ENCODE results near the gene MYO1B. TPM values are rescaled to one million over a fixed set of nuclear protein-coding genes. Genes with fewer than 3 reads are reported as not detected.

MYO1B gene
- total RNA-seq, 1 donor from 2014 or later, result 43.7 TPM

GRCh38 chr2:191439481-191439880 is 194.3 kb downstream of the MYO1B start:
- Histone ChIP-seq H3K9me3 (no peaks in the 10 kb centered on the region), H3K4me1 (no peaks in the 10 kb centered on the region), H3K27ac (no peak overlapping the region), H3K4me3 (no peak overlapping the region), H3K36me3 (no peaks in the 10 kb centered on the region), H3K27me3 (no peaks in the 10 kb centered on the region)
- TF ChIP-seq POLR2AphosphoS5 (IDR thresholded peaks at IDR 0.05; ENCODE audit: insufficient read depth in 1 of 2, low read depth in 1 of 2) (no peak), CTCF (IDR thresholded peaks at IDR 0.05) (no peak), POLR2A (IDR thresholded peaks at IDR 0.05) (no peak)
- intact Hi-C loops (cut with DNase I), result no loop called here
- no peak for DNase-seq (ENCODE audit: extremely low spot score in 2 of 2)

- H3K9me3 ChIP-seq, result no peaks in the 10 kb centered on the region
- H3K27ac ChIP-seq, result peak overlapping the region; percentile 18
- H3K4me1 ChIP-seq, result no peaks in the 10 kb centered on the region
- no peak for TF ChIP-seq CTCF (IDR thresholded peaks at IDR 0.05)
- no peak for TF ChIP-seq POLR2AphosphoS5 (IDR thresholded peaks at IDR 0.05; ENCODE audit: insufficient read depth in 1 of 2, low read depth in 1 of 2)
- TF ChIP-seq POLR2A (IDR thresholded peaks at IDR 0.05), result no peak
- H3K27me3 ChIP-seq, result no peaks in the 10 kb centered on the region
- H3K4me3 ChIP-seq, result no peak overlapping the region
- DNase-seq (ENCODE audit: extremely low spot score in 2 of 2), result no peak
- no peaks in the 10 kb centered on the region for H3K36me3 ChIP-seq
- intact Hi-C loops (cut with DNase I), result loop anchor here (2.0 kb wide), 1 partner anchor 19 kb away; no protein-coding TSS in a partner anchor
Measured at GRCh38 chr2:191441496-191442214, 196.5 kb downstream of the MYO1B start.

GRCh38 chr2:191443446-191443845 is 198.2 kb downstream of the MYO1B start:
- Histone ChIP-seq H3K9me3 (no peaks in the 10 kb centered on the region), H3K4me3 (no peak overlapping the region), H3K27me3 (no peaks in the 10 kb centered on the region), H3K4me1 (no peaks in the 10 kb centered on the region), H3K36me3 (no peaks in the 10 kb centered on the region), H3K27ac (no peak overlapping the region)
- intact Hi-C loops (cut with DNase I), result loop anchor here (2.0 kb wide), 1 partner anchor 21 kb away; no protein-coding TSS in a partner anchor
- TF ChIP-seq CTCF (IDR thresholded peaks at IDR 0.05) (no peak), POLR2A (IDR thresholded peaks at IDR 0.05) (no peak), POLR2AphosphoS5 (IDR thresholded peaks at IDR 0.05; ENCODE audit: insufficient read depth in 1 of 2, low read depth in 1 of 2) (no peak)
- no peak for DNase-seq (ENCODE audit: extremely low spot score in 2 of 2)

- DNase-seq (ENCODE audit: extremely low spot score in 2 of 2), result no peak
- Histone ChIP-seq H3K27ac (no peak overlapping the region), H3K4me1 (no peaks in the 10 kb centered on the region), H3K27me3 (no peaks in the 10 kb centered on the region), H3K4me3 (no peak overlapping the region), H3K9me3 (no peaks in the 10 kb centered on the region), H3K36me3 (no peaks in the 10 kb centered on the region)
- TF ChIP-seq CTCF (IDR thresholded peaks at IDR 0.05) (no peak), POLR2A (IDR thresholded peaks at IDR 0.05) (no peak), POLR2AphosphoS5 (IDR thresholded peaks at IDR 0.05; ENCODE audit: insufficient read depth in 1 of 2, low read depth in 1 of 2) (no peak)
- intact Hi-C loops (cut with DNase I), result no loop called here
Measured at GRCh38 chr2:191446910-191447309, 201.7 kb downstream of the MYO1B start.

- TF ChIP-seq CTCF (IDR thresholded peaks at IDR 0.05) (no peak), POLR2AphosphoS5 (IDR thresholded peaks at IDR 0.05; ENCODE audit: insufficient read depth in 1 of 2, low read depth in 1 of 2) (no peak), POLR2A (IDR thresholded peaks at IDR 0.05) (no peak)
- Histone ChIP-seq H3K4me3 (no peak overlapping the region), H3K36me3 (no peaks in the 10 kb centered on the region)
Measured at GRCh38 chr2:191451116-191451515, 205.9 kb downstream of the MYO1B start.

More at GRCh38 chr2:191451116-191451515, 205.9 kb downstream of the MYO1B start:
- no peak for DNase-seq (ENCODE audit: extremely low spot score in 2 of 2)
- no peak overlapping the region for H3K27ac ChIP-seq
- no peaks in the 10 kb centered on the region for H3K9me3 ChIP-seq
- H3K4me1 ChIP-seq, result no peaks in the 10 kb centered on the region
- H3K27me3 ChIP-seq, result no peaks in the 10 kb centered on the region
- intact Hi-C loops (cut with DNase I), result no loop called here

Measured in vagina (tissue), 2 donors.